Epithelial cell of proximal tubule (primary cell): ENCODE measurements around the gene ENHO. TPM values are rescaled to one million over a fixed set of nuclear protein-coding genes. Genes with fewer than 3 reads are reported as not detected.

Experiments used
- DNase-seq: peaks from one replicate; pipeline ENCODE4 v3.0.0-alpha.2; 2011; ENCODE audit warnings: low read depth
- H3K4me3 ChIP-seq: 2 replicates; pipeline ENCODE4 v1.5.1; 2011; ENCODE audit warnings: low read depth, mild to moderate bottlenecking, low read length
- total RNA-seq: library from RNA; depleted of rRNA; stranded (reverse); fragments of >200 nt; gene quantifications from 2 replicates; pipeline ENCODE4 v1.2.3, GENCODE V29; 2015
- TF ChIP-seq, protein P1 (sequence below): conservative IDR thresholded peaks from 2 replicates; pipeline ENCODE4 v1.5.1; 2012; ENCODE audit warnings: low read depth, mild to moderate bottlenecking, low read length

Gene ENHO
- 0.22 and 0.75 TPM in 2 replicates for total RNA-seq

DNA sequence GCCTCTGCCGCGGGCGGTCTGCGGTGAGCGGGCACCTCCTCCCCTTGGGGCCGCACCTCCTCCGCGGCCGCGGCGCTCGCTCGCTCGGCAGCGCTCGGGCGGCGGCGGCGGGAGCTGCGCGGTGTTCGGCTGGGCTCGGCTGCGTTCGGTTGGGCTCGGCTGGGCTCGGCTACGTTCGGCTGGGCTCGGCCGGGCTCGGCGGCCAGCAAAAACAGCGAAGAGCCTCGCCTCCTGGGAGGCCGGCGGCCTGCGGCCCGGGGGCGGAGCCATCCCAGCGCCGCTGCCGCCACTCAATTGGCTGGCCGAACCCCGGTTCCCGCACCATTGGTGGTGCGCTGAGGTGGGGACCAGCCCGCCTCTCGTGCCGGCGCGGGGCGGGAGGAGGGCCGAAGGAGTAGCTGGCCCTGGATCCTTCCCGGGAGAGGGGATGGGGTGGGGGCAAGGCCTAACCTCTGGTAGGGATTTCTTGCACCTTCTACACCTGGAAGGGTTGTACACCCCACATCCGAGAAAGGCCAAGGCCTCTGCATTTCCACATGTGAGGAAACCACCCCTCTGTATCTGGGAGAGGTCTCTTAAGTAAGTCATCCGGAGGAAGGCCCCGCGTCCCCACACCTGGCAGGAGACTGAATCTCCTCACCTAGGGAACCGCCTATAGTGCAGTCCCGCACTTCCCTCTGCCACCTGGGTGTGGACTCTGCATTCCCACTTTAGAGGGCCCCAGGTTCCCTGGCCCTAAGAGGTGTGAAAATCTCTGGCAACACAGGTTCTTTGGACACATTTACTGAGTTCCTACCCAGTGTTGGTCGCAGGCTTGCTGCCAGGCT, at the start of gene ENHO:
Gene ENHO (minus strand): TSS at position 20 of the 827 bp plus-strand sequence. CDS start 1,295 bp downstream, outside the sequence.
- H3K4me3 ChIP-seq = peak within 1 kb of the TSS; percentile 47
- TF ChIP-seq, protein P1, sequence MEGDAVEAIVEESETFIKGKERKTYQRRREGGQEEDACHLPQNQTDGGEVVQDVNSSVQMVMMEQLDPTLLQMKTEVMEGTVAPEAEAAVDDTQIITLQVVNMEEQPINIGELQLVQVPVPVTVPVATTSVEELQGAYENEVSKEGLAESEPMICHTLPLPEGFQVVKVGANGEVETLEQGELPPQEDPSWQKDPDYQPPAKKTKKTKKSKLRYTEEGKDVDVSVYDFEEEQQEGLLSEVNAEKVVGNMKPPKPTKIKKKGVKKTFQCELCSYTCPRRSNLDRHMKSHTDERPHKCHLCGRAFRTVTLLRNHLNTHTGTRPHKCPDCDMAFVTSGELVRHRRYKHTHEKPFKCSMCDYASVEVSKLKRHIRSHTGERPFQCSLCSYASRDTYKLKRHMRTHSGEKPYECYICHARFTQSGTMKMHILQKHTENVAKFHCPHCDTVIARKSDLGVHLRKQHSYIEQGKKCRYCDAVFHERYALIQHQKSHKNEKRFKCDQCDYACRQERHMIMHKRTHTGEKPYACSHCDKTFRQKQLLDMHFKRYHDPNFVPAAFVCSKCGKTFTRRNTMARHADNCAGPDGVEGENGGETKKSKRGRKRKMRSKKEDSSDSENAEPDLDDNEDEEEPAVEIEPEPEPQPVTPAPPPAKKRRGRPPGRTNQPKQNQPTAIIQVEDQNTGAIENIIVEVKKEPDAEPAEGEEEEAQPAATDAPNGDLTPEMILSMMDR = no peak
- peak; percentile 1 for DNase-seq

DNA sequence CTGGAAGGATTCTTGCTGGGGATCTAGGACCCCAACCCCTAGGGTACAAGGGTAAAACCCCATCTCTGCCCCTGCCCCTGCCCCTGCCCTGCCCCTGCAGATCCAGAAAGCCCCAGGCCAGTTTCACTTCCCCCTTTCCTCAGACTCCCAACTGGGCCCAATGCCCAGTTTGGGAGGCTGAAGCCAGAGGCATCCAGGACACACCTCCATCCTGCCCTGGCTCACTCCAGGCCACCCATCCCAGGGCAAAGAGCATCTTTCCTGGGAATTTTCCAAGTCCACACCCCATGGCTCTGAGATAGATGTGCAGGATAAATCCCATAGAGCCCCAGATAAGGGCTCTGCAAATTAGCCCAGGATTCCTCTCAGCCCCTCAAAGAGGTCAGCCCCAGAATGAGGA, 49.3 kb upstream of the ENHO start:
- DNase-seq = no peak
- TF ChIP-seq, protein P1 = no peak

DNA sequence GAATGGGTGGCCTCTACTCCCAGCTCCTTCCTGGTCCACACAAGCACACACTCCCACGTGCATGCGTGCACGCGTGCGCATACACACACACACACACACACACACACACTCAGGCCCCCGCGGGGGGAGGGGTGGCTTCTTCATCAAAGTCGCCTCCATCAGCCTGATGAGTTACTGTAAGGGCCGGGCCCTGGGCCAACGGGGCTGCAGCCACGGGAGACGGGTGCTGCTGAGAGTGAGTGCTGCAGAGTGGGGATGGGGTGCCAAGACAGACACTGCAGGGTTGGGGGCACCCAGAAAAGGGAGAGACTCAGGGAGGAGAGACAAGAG, 48.7 kb upstream of the ENHO start:
- TF ChIP-seq, protein P1 = no peak
- H3K4me3 ChIP-seq = no peak overlapping the region
- DNase-seq = no peak

More for the DNA sequence above, 49.3 kb upstream of the ENHO start:
- H3K4me3 ChIP-seq = no peak overlapping the region

DNA sequence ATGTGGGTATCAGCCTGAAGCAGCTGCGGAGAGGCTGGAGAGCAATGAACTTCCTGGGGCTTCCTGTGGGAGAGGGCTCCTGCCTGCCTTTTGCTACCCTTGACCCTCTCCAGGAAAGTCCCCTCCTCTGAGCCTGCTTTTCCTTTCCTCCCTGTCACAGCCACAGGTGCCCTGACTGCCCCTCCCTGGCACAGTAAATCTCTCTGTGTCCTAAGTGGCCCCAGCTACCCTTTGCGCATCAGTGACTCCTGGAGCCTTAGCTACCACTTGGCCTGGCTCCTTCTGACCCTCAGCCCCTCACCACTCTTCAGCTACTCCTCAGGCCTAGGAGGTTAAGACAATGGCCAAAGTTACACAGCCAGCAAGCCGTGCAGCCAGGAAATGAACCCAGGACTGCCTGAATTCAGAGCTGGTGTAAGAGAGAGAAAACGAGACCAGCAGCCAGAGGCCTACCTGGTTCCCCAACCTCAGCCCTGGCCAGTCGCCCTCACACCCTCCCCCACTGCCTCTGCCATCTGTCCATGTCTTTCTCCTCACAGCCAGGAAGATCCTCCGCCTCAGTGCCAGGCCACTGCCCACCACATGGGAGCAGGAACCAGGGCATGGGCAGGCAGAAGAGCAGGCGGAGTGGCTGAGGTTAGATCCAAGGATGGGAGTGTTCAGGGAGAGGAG, 48.2 kb upstream of the ENHO start:
- no peak for DNase-seq
- H3K4me3 ChIP-seq = no peak overlapping the region
- TF ChIP-seq, protein P1 = no peak

DNA sequence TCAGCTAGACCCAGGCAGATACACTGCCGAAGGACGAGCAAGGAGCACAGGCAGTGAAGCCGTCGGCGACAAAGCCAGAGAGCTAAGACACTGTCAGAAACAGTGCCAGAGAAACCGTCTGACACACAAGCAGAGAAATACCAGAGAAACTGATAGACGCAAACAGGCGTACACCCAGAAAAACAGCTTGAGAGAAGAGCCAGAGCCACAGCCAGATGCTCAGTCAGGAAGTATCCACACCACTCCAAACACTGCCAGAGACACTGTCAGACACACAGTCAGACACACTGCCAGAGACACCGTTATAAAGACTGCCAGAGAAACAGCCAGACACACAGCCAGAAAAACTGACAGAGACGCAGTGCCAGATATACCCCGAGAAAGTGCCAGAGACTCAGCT, 47.6 kb upstream of the ENHO start:
- no peak overlapping the region for H3K4me3 ChIP-seq
- TF ChIP-seq, protein P1 = no peak
- DNase-seq = no peak

DNA sequence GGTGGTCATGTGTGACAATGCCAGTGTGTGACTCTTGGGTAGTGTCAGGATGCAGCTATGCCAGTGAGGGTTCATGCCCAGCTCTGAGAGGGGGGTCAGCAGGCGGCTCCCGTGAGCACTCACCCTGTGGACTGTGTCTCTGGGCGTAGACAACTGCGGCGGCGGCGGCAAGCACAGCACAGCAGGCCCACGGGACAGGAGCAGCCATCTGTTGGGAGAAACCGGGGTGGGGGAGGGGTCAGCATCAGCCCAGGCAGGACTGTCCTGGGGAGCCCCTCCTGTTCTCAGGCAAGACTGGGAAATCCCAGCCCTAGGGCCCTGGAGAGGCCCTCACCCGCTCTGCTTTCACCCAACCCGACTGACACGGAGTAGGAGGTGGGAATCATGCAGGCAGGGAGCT, 46.0 kb upstream of the ENHO start:
- TF ChIP-seq, protein P1 = no peak
- no peak for DNase-seq
- H3K4me3 ChIP-seq = no peak overlapping the region
